Hair follicle dermal papilla cell (primary cell): ENCODE results near the gene ZNF722. TPM values are rescaled to one million over a fixed set of nuclear protein-coding genes. Genes with fewer than 3 reads are reported as not detected.

ENCODE experiments used
- small RNA-seq: library from RNA; depleted of rRNA; stranded (forward); fragments of <200 nt; gene quantifications from one replicate; pipeline ENCODE3, GENCODE V24; 2012
- total RNA-seq: library from RNA; depleted of rRNA; stranded (reverse); fragments of >200 nt; gene quantifications from 2 replicates; pipeline ENCODE4 v1.2.3, GENCODE V29; 2012

ZNF722 gene
- total RNA-seq: not detected in 2 replicates

DNA sequence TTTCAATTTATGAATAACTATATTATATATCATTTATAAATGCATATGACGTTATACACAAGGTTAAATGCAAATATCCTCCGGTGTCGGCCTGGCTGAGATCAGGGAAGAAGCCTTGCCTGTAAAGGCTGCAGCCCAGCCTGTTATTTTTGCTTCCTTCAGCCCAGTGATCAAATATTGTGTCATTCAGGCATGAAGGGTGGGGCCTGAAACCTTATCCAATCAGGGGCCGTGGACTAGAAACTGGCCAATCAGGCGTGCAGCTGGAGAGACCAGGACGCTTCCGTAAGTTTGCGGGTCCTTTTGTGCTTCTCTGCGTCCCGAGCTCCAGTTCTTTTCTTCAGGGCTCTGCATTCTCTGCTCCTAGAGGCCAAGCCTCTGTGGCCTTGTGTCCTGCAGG, at the start of gene ZNF722:
ZNF722 (plus strand) TSS at position 301 of the 400 bp plus-strand sequence. CDS start 113 bp downstream, outside the sequence.

DNA sequence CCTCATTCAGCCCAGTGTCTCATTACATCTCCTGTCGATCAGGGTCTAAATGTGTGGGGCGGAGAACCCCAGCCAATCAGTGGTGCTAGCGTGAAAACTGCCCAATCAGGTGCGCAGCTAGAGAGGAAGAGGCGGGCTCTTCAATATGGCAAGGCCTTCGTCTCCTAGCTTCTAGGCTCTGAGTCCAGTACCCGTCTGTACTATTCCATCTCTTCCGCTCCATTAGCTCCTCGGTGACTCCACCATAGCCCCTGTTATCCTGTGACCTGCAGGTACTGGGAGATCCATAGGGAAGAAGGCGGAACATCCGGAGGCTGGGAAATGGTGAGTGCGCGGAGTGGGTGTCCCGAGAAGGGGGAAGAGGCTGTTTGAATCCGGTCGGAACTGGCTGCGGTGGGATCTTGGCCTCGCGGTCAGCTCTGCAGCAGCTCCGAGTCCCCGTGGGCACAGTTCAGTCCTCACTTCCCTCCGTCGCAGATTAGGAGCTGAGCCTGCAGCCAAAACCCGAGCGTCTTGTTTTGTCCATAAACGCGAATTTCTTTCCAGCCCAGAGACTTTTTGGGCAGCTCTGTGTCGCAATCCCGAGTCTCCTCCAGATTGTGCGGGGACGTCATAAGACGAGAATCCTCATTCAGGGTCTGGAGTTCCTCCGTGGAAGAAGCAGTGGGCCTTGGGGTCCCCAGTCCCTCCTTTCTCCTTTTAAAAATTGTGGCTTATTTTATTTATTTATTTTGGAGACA, 46.8 kb downstream of the ZNF722 start, which contains the start of gene ZNF727:
ZNF727 (plus strand) TSS at position 134 of the 740 bp plus-strand sequence; CDS start at position 322, 188 bp downstream.

Small RNA genes within 50 kb of the gene (small RNA-seq; reads per million reads assigned to genes)
- gene AC092634.1 (not detected), gene AC092634.7 (not detected), gene VN1R36P (not detected)

Other genes with a start within 250 kb of the ZNF722 start
- 0.24 and 0.32 TPM in 2 replicates for gene ZNF727, start 46.6 kb downstream of the ZNF722 start, total RNA-seq
- not detected in 2 replicates for gene ZNF735, start 208.4 kb downstream of the ZNF722 start, total RNA-seq
- gene ZNF679, start 229.6 kb downstream of the ZNF722 start, total RNA-seq: not detected in 2 replicates